ENCODE data around the gene BLOC1S6.
"Not testable (repeated sequence)": the region's sequence is repeated elsewhere in the genome, so short reads cannot be mapped to it uniquely, and the experiment has no call there.

Gene BLOC1S6

DNA sequence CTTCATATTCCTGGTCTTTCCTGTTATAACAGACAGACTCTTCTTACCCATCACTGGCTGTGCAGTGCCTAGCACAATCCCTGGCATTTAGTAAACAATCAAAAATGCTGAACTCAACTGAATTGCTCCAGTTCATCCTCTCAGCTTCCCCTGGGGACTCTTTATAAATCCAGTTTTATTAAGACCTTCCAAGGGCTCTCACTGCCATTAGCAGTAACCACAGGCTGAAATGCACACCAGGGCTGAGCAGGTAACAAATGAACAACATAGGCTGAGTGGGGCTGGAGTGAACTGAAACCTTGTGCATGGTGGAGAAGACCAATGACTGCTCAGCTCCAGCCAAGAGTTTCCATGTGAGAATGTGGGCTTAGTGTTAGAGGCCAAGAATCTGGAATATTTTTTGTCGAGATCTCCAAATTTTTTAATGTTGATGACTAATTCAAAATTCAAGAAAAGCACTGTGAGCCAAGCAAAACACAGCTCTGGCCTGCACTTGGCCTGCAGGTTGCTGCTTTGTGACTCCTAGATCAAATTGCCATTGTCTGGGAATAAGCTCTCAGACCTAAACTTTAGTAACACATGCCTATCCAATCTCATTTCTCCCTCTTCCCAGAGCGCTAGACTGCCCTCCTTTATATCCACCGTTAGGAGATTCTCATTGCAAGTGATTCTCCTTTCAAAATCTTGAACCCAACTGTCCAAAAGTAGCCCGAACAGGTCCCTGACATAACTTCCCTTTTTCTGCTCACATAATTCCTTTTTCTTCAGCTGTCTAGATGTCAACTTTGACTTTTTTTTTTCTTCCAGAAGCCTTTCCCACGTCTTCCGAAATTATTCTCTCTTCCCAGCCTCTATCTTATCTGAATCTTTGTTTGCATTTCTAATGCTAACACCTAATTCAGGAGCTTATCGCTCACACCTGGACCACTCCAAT lies 55.1 kb downstream of the BLOC1S6 start:
- no peak for DNase-seq

DNA sequence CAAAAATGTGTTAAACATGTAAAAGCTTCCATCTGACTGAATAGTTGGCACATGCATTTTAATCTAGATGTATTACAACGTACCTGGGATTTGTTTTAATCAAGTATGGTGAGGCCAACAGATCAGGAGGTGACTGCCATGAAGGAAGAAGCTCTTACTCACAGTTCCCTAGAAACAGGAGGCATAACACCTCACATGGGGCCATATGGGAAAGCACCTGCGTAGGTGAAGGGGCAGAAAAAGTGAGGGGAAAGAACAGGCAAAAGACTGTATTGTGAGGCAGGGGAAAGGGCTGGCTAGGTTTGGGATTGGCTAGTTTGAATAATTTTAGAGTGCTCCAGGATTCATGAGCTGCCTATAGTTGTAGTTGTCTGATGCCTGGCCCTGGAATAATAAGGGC lies 57.3 kb downstream of the BLOC1S6 start:
- no peak for DNase-seq

DNA sequence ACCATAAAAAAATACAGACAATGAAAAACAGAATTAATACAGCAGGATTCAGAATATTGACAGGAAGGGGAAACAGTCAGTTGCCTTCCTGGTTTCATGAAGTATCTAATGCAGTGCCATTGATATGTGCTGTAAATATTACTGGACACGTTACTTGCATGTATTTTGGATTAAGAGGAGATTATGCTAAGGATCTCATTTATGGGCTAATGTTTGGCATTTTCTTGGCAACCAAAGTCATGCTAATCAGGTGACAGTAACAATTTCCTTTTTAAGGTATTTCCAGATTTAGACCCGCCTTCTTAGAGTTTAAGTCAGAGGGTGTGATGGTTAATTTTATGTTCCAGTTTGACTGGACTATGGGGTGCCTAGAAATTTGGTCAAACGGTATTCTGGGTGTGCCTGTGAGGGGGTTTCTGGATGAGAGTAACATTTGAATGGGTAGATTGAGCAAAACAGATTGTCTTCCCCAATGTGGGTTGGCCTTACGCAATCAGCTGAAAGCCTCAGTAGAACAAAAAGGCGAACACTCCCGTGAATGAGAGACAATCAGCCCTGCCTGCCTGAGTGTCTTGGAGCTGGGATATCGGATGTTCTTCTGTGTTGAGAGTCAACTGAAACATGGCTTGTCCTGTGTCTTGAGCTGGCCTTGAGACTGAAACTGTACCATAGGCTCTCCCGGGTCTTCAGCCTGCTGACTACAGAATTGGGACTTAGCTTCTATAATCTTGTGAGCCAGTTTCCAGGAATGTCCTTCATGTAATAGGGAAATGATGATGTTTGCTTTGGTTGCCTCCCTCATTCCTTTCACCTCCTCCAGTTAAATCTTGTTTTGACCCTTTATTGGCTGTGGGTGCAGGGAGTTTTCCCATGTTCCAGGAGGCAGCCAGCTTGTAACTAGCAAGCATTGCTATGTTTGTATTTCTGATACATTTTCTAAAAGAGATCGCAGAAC lies 58.1 kb downstream of the BLOC1S6 start:
- DNase-seq: no peak

GRCh38 chr15:45646220-45646619 lies 59.0 kb downstream of the BLOC1S6 start:
- no peak for DNase-seq

DNA sequence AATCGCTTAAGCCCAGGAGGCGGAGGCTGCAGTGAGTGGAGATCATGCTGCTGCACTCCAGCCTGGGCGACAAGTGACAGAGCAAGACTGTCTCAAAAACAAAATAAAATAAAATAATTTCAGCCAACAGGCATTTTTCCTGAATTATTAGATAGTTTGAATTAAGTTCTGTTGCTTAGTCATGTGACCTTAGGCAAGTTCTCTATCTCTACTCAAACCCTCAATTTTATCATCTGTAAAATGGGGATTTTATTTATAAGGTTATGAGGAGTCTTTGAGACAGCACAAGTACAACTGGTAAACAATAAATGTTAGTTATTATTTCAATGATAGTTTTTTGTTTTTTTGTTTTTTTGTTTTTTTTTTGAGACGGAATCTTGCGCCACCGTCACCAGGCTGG lies 60.6 kb downstream of the BLOC1S6 start:
- no peak for DNase-seq

- no peak for DNase-seq
Observed at GRCh38 chr15:45648521-45649200, 61.5 kb downstream of the BLOC1S6 start.

DNA sequence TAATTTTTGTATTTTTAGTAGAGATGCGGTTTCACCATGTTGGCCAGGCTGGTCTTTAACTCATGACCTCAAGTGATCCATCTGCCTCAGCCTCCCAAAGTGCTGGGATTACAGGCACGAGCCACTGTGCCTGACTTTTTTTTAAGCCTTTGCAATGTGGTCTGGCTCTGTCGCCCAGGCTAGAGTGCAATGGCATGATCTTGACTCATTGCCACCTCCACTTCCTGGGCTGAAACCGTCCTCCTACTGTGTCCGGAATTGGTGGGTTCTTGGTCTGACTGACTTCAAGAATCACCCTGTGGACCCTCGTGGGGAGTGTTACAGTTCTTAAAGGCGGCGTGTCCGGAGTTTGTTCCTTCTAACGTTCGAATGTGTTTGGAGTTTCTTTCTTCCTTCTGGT lies 62.8 kb downstream of the BLOC1S6 start:
- not testable (repeated sequence) for DNase-seq

DNA sequence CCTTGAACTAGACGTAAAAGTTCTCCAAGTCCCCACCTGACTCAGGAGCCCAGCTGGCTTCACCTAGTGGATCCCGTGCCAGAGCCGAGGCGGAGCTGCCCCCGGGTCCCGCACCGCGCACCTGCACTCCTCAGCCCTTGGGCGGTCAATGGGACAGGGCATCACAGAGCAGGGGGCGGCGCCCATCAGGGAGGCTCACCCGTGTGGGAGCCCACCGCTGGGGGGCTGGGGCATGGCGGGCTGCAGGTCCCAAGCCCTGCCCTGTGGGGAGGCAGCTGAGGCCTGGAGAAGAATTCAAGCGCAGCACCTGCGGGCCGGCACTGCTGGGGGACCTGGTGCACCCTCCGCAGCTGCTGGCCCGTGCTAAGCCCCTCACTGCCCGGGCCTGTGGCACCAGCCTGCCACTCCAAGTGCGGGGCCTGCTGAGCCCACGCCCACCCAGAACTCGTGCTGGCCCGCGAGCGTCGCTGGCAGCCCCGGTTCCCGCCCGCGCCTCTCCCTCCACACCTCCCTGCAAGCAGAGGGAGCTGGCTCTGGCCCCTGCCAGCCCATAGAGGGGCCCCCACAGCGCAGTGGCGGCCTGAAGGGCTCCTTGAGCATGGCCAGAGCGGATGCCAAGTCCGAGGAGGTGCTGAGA lies 63.8 kb downstream of the BLOC1S6 start:
- no peak for DNase-seq

GRCh38 chr15:45653702-45654424 lies 66.7 kb downstream of the BLOC1S6 start:
- DNase-seq: no peak

DNA sequence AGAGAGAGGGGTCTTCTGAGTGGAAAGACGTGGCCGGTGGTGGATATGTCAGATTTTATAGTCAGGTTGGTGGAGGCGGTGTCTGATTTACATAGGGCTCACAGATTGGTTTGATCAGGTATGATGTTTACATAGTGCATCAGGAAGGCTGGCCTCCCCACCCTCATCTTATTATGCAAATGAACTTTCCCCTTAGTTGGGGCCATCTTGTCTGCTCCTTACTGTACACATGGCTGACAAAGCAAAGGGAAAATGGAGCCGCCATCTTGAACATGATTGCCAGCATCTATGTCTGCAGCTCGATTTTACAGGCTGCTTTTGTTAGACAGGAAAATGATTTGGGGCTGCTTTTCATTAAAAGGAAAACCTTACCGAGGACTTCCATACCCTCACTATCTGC lies 67.6 kb downstream of the BLOC1S6 start:
- no peak for DNase-seq

DNA sequence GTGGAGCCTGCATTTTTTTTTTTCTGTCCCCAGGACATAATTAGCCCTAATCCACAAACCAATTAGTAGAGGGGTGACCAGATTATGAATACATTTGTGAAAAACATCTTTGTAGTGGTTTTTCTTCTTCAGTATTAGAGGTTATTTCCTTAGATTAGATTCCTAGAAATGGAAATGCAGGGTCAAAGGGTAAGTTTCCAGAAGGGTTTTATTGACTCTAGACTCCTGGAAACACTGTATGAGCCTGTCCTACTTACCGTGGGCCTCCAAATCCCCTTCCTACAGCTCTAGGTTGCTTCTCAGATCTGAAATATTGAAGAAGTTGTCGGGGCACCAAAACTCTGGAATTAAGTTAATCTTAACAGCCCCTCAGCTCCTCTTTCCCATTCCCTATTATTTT lies 70.1 kb downstream of the BLOC1S6 start:
- DNase-seq: no peak

GRCh38 chr15:45657764-45658545 lies 70.8 kb downstream of the BLOC1S6 start:
- no peak for DNase-seq
